SU-DHL-6 (cell line): ENCODE data around the gene ADAMTS17.

ENCODE experiments used
- H2AFZ ChIP-seq: fragments of 200-600 bp; sonication (generic); 2 replicates; pipeline ENCODE4 v1.6.1; 2014; ENCODE audit warnings: low read depth, mild to moderate bottlenecking, moderate library complexity, mixed read lengths, antibody characterized with exemption, low read length; ENCODE audit not compliant: severe bottlenecking
- H3F3A ChIP-seq: fragments of 200-600 bp; shearing (Covaris generic); 2 replicates; pipeline ENCODE4 v1.6.0; 2016; ENCODE audit warnings: antibody characterized with exemption, mild to moderate bottlenecking; ENCODE audit not compliant: insufficient read depth
- H3K27ac ChIP-seq: fragments of 200-600 bp; sonication (generic); 2 replicates; pipeline ENCODE4 v1.5.1; 2016; ENCODE audit warnings: low read depth, mild to moderate bottlenecking, low read length, moderate library complexity, mixed read lengths
- H3K27me3 ChIP-seq: fragments of 200-600 bp; sonication (generic), shearing (Covaris generic); 2 replicates; pipeline ENCODE4 v1.6.0; 2014; ENCODE audit warnings: mild to moderate bottlenecking, low read length
- H3K36me3 ChIP-seq: fragments of 200-600 bp; sonication (generic); 2 replicates; pipeline ENCODE4 v1.6.1; 2014; ENCODE audit warnings: mild to moderate bottlenecking, low read length, mixed read lengths
- H3K4me2 ChIP-seq: fragments of 300-600, 200-600 bp; shearing (Covaris generic), sonication (generic); 2 replicates; pipeline ENCODE4 v1.6.0; 2014; ENCODE audit warnings: low read length, low read depth, mild to moderate bottlenecking; ENCODE audit not compliant: poor library complexity, severe bottlenecking
- H3K4me3 ChIP-seq: fragments of 200-600 bp; sonication (generic); 2 replicates; pipeline ENCODE4 v1.5.1; 2014; ENCODE audit warnings: antibody characterized with exemption, low read length, mild to moderate bottlenecking, mixed read lengths; ENCODE audit not compliant: insufficient read depth, poor library complexity, severe bottlenecking
- H3K79me2 ChIP-seq: fragments of 200-600 bp; sonication (generic); 2 replicates; pipeline ENCODE4 v1.6.1; 2014; ENCODE audit warnings: mild to moderate bottlenecking, low read length, moderate library complexity; ENCODE audit not compliant: insufficient read depth
- H3K9ac ChIP-seq: fragments of 200-600 bp; sonication (generic); 2 replicates; pipeline ENCODE4 v1.7.0; 2014; ENCODE audit warnings: mild to moderate bottlenecking, low read length
- H3K9me2 ChIP-seq: fragments of 200-600 bp; sonication (generic); replicated peaks from 2 replicates; pipeline ENCODE4 v1.6.1; 2014; ENCODE audit warnings: low read length; ENCODE audit not compliant: insufficient read depth
- H3K9me3 ChIP-seq: fragments of 200-600 bp; sonication (generic); 2 replicates; pipeline ENCODE4 v1.6.1; 2014; ENCODE audit warnings: low read length, mixed read lengths; ENCODE audit not compliant: insufficient read depth
- H4K20me1 ChIP-seq: fragments of 200-600 bp; sonication (generic); 2 replicates; pipeline ENCODE4 v1.6.1; 2014; ENCODE audit warnings: low read depth, mild to moderate bottlenecking, antibody characterized with exemption, low read length, moderate library complexity, mixed read lengths
- EZH2phosphoT487 ChIP-seq: fragments of 200-600 bp; sonication (generic), shearing (Covaris generic); conservative IDR thresholded peaks from 2 replicates; pipeline ENCODE4 v1.6.1; 2018; ENCODE audit warnings: mild to moderate bottlenecking, antibody characterized with exemption, low read length, moderate library complexity, mixed read lengths
- TF ChIP-seq, protein P1 (sequence below): fragments of 200-600 bp; sonication (generic); IDR thresholded peaks from one replicate; pipeline ENCODE4 v1.5.1; 2017; ENCODE audit warnings: antibody characterized with exemption, mild to moderate bottlenecking, low read length, moderate library complexity; ENCODE audit not compliant: insufficient read depth, poor library complexity, severe bottlenecking

The ADAMTS17 gene

DNA sequence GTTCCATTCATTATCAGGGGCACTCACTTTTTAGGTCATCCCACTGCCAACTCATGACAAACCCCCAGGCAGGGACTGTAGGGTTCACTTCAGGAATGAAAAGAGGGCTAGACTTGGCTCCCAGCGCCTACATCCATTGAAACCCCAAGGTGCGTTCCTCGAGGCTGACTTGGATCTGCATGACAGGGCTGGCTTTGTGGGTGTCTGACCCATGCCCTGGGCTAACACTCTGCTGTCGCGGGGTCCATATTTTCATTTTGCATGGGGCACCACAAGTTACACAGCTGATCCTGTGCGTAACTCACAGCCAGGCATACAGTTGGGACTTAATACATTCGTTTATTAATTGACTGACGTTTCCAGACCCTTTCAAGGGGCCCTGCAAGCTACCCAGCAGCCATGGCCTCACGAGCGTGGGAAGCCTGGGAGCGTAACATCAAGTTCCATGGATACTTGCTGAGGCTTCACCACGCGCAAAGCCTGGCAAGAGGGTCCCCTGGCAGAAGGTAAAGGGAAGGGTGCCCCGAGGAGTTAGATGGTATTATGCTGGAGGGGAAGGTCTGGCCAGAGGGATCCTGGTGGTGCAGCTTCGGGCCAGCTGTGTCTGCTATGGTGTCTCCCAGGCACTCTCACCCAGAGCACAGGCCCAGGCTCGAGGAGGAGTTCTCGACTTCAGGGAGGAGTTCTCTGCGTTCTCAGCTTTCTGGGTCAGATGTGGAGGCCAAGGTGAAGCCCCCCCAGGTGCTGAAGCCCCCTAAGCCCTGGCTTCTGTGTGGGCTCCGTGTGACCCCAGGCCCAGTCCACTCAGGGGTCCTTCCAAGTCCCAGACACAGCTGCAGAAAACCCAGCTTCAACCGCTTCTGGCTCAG is 85.4 kb downstream of the ADAMTS17 start:
- Histone ChIP-seq H3K36me3 (no peaks in the 10 kb centered on the region), H3K9me3 (no peaks in the 10 kb centered on the region), H3K9ac (no peak overlapping the region), H3K9me2 (no peaks in the 10 kb centered on the region), H3K27ac (no peak overlapping the region), H3K4me2 (no peak overlapping the region), H2AFZ (no peak overlapping the region), H4K20me1 (no peaks in the 10 kb centered on the region), H3K4me3 (no peak overlapping the region), H3F3A (no peaks in the 10 kb centered on the region), H3K27me3 (no peaks in the 10 kb centered on the region), H3K79me2 (no peaks in the 10 kb centered on the region)
- TF ChIP-seq EZH2phosphoT487: no peak
- TF ChIP-seq, protein P1, sequence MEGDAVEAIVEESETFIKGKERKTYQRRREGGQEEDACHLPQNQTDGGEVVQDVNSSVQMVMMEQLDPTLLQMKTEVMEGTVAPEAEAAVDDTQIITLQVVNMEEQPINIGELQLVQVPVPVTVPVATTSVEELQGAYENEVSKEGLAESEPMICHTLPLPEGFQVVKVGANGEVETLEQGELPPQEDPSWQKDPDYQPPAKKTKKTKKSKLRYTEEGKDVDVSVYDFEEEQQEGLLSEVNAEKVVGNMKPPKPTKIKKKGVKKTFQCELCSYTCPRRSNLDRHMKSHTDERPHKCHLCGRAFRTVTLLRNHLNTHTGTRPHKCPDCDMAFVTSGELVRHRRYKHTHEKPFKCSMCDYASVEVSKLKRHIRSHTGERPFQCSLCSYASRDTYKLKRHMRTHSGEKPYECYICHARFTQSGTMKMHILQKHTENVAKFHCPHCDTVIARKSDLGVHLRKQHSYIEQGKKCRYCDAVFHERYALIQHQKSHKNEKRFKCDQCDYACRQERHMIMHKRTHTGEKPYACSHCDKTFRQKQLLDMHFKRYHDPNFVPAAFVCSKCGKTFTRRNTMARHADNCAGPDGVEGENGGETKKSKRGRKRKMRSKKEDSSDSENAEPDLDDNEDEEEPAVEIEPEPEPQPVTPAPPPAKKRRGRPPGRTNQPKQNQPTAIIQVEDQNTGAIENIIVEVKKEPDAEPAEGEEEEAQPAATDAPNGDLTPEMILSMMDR: no peak

DNA sequence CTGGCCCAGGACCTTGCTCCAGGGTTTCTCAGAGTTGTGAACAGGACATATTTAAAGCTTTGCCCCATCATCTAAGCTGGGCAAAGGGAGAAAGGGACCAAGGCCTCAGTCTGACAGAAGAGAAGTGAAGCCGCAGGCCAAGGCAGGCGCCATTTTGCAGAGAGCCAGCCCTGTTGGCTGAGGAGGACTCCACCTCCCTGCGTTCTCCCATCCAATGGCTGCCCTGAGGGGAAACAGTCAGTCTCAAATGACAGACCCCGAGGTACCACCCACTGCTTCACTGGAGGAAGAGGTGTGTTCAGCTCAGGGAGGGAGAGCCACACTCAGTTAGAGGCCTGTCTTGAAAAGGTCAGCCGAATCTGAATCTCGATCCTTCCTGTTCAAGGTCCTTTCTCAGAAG is 86.1 kb downstream of the ADAMTS17 start:
- Histone ChIP-seq H4K20me1 (no peaks in the 10 kb centered on the region), H3K27me3 (no peaks in the 10 kb centered on the region), H3K79me2 (no peaks in the 10 kb centered on the region), H3F3A (no peaks in the 10 kb centered on the region), H3K9me3 (no peaks in the 10 kb centered on the region), H3K9me2 (no peaks in the 10 kb centered on the region), H2AFZ (no peak overlapping the region), H3K4me3 (no peak overlapping the region), H3K9ac (no peak overlapping the region), H3K4me2 (no peak overlapping the region), H3K27ac (no peak overlapping the region), H3K36me3 (no peaks in the 10 kb centered on the region)
- no peak for TF ChIP-seq EZH2phosphoT487
- TF ChIP-seq, protein P1: no peak

DNA sequence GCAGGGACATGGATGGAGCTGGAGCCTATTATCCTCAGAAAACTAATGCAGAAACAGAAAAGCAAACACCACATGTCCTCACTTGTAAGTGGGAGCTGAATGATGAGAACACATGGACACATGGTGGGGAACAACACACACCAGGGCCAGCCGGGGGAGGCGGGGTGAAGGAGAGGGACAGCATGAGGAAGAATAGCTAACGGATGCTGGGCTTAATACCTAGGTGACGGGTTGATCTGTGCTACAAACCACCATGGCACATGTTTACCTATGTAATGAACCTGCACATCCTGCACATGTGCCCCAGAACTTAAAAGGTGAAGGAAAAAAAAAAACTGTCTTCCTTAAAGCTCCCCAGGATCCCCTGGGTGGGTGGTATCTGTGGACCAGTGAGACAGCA is 87.1 kb downstream of the ADAMTS17 start:
- H3F3A ChIP-seq: no peaks in the 10 kb centered on the region
- no peaks in the 10 kb centered on the region for H3K36me3 ChIP-seq
- H3K79me2 ChIP-seq: no peaks in the 10 kb centered on the region
- no peak overlapping the region for H2AFZ ChIP-seq
- H3K4me2 ChIP-seq: no peak overlapping the region
- no peak overlapping the region for H3K27ac ChIP-seq
- no peaks in the 10 kb centered on the region for H4K20me1 ChIP-seq
- TF ChIP-seq EZH2phosphoT487: no peak
- TF ChIP-seq, protein P1: no peak
- no peaks in the 10 kb centered on the region for H3K9me2 ChIP-seq
- H3K9ac ChIP-seq: no peak overlapping the region
- H3K27me3 ChIP-seq: no peaks in the 10 kb centered on the region
- no peak overlapping the region for H3K4me3 ChIP-seq
- no peaks in the 10 kb centered on the region for H3K9me3 ChIP-seq
